ENCODE data around the gene SLC38A8. TPM values are rescaled to one million over a fixed set of nuclear protein-coding genes. Genes with fewer than 3 reads are reported as not detected.

The SLC38A8 gene
- total and polyA plus RNA-seq, 11 donors, result 0.29 to 25.3 (median 0.87) TPM; not detected in 3

DNA sequence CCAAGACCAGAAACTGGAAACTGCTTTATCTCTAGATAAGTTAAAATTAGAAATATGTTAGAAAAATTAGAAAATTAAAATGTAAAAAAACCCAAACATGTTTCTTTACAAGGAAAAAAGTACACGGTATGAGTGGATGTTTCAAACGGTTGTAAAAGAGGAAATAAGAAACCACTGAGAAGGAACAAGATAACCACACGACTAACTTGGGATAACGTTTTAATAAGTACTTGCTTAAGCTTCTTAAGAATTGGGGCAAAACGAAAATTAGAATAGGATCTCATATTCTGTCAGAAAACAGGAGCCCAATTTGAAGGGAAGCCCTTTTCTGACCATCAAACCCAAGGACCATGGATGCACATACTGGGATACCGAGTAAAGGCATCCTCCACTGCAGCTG, 43.2 kb upstream of the SLC38A8 start:
- Histone ChIP-seq H3K27me3 (no peaks in the 10 kb centered on the region), H3K9me3 (no peaks in the 10 kb centered on the region), H3K4me3 (no peak overlapping the region), H3K27ac (peak overlapping the region; percentile 44 to 86 (median 66)), H3K36me3 (peaks cover 0 to 99% (median 88%) of the 10 kb centered on the region in 9 donors), H3K4me1 (peaks cover 0 to 54% (median 9%) of the 10 kb centered on the region in 12 donors)
- intact Hi-C loops (cut with DNase I), result loop anchor here in 7 of 10 donors (2.0 to 10.0 kb wide), 7 partner anchors 31 to 399 kb away; partner anchors contain the start of genes TAF1C (in 2 of the 7), DNAAF1 (in 1 of the 7), HSDL1 (in 1 of the 7) and MBTPS1 (in 1 of the 7)
- DNase-seq (no peak), ATAC-seq (no peak)
- TF ChIP-seq, protein P1, sequence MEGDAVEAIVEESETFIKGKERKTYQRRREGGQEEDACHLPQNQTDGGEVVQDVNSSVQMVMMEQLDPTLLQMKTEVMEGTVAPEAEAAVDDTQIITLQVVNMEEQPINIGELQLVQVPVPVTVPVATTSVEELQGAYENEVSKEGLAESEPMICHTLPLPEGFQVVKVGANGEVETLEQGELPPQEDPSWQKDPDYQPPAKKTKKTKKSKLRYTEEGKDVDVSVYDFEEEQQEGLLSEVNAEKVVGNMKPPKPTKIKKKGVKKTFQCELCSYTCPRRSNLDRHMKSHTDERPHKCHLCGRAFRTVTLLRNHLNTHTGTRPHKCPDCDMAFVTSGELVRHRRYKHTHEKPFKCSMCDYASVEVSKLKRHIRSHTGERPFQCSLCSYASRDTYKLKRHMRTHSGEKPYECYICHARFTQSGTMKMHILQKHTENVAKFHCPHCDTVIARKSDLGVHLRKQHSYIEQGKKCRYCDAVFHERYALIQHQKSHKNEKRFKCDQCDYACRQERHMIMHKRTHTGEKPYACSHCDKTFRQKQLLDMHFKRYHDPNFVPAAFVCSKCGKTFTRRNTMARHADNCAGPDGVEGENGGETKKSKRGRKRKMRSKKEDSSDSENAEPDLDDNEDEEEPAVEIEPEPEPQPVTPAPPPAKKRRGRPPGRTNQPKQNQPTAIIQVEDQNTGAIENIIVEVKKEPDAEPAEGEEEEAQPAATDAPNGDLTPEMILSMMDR (IDR thresholded peaks at IDR 0.05), result no peak
- no peak for TF ChIP-seq POLR2A (IDR thresholded peaks at IDR 0.05)
- 42 to 53% (median 49%) methylated on average over 6 of the region's 6 CpGs for WGBS, 4 donors

DNA sequence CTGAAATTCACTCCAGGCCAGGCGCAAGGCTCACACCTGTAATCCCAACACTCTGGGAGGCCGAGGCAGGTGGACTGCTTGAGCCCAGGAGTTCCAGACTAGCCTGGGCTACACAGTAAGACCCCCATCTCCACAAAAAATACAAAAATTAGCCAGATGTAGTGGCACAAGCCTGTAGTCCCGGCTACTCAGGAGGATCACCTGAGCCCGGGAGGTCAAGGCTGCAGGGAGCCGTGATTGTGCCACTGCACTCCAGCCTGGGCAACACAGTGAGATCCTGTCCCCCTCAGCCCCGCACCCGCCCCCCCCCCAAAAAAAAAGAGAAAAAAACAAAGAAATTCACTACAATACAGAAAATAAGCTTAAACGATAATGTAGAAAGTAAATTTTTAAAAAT, 42.7 kb upstream of the SLC38A8 start:
- H3K4me1 ChIP-seq, result peaks cover 0 to 54% (median 13%) of the 10 kb centered on the region in 12 donors
- H3K27ac ChIP-seq, result peak overlapping the region in 10 of 12 donors; percentile 18 to 86 (median 62)
- no peak for DNase-seq

DNA sequence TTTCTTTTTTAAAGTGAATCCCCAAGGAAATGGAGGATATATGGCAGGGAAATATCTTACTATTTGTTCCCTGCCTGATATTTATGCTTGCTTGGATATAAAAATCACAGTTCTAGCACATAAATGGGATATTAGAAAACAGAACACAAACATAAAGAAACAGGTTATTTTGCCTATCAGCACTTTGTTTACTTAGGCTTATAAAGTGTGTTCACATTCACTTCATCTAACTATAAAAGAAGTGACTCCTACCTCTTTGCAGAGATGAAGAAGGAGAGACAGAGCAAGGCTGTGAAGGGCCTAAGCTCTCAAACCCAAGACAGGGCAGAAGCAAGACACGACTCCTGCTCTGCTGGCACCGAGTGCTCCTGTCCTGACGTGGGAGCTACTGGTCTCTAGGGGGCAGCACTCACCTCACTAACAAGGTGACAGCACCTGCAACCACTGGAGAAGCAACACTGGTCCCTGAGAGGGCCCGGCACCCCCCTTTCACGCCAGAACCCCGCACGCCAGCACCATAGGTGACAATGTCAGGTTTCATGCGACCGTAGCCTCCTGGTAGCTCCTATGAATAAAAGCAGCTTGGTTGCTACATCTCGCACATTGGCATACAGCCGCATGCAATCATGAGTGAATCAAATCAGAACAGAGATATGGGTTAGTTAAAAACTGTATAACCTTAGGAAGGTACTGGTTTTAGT, 42.1 kb upstream of the SLC38A8 start:
- Histone ChIP-seq H3K36me3 (peaks cover 0 to 99% (median 88%) of the 10 kb centered on the region in 9 donors), H3K9me3 (no peaks in the 10 kb centered on the region), H3K27me3 (no peaks in the 10 kb centered on the region), H3K27ac (peak overlapping the region in 8 of 12 donors; percentile 17 to 86 (median 64)), H3K4me3 (no peak overlapping the region), H3K4me1 (peaks cover 0 to 54% (median 17%) of the 10 kb centered on the region in 12 donors)
- peak in 2 of 4 donors; percentile 31 to 38 for ATAC-seq
- DNase-seq, result peak in 4 of 5 donors; percentile 39 to 71 (median 64)
- TF ChIP-seq, protein P1 (IDR thresholded peaks at IDR 0.05), result peak; percentile 49 to 74 (median 62)
- no peak for TF ChIP-seq POLR2A (IDR thresholded peaks at IDR 0.05)
- intact Hi-C loops (cut with DNase I), result loop anchor here (1.0 to 10.0 kb wide), 12 partner anchors 32 to 403 kb away; partner anchors contain the start of genes TAF1C (in 5 of the 10), DNAAF1 (in 2 of the 10), HSDL1 (in 2 of the 10) and MBTPS1 (in 1 of the 10)
- WGBS, 4 donors, result 50 to 66% (median 58%) methylated on average over 11 of the region's 11 CpGs

More for the DNA sequence above, 42.7 kb upstream of the SLC38A8 start:
- no peak for TF ChIP-seq POLR2A (IDR thresholded peaks at IDR 0.05)
- TF ChIP-seq, protein P1 (IDR thresholded peaks at IDR 0.05), result no peak
- H3K27me3 ChIP-seq, result no peaks in the 10 kb centered on the region
- 84 to 92% (median 90%) methylated on average over 8 of the region's 8 CpGs for WGBS, 4 donors
- intact Hi-C loops (cut with DNase I), result loop anchor here in 7 of 10 donors (2.0 to 10.0 kb wide), 7 partner anchors 32 to 400 kb away; partner anchors contain the start of genes TAF1C (in 2 of the 7), DNAAF1 (in 1 of the 7), HSDL1 (in 1 of the 7) and MBTPS1 (in 1 of the 7)
- no peaks in the 10 kb centered on the region for H3K9me3 ChIP-seq
- ATAC-seq, result no peak
- no peak overlapping the region for H3K4me3 ChIP-seq
- H3K36me3 ChIP-seq, result peaks cover 0 to 99% (median 88%) of the 10 kb centered on the region in 9 donors
